GM12878 (cell line): Measurements from ENCODE around the gene ENOX2. TPM values are rescaled to one million over a fixed set of nuclear protein-coding genes. Genes with fewer than 3 reads are reported as not detected.

ENCODE experiments used
- ATAC-seq: fragments of 200-7000 bp; cut with Tn5 transposase; 3 replicates; pipeline ENCODE4 v1.9.1; 2020; ENCODE audit warnings: mild to moderate bottlenecking, moderate library complexity
- BruUV-seq: library from RNA; stranded (reverse); fragments of 400-500 nt; replicated peaks from 2 replicates; lab custom pipeline; 2021; lab: Mats Ljungman, UMichigan
- CTCF ChIA-PET: fragments of 300-600 bp; sonication (Branson Sonifier 250); formaldehyde crosslinking; extraction: SDS; loops from one replicate; lab custom pipeline; 2021; ENCODE audit warnings: inconsistent platforms; lab: Yijun Ruan, JAX
- POLR2A ChIA-PET: fragments of 350-600 bp; formaldehyde crosslinking; extraction: SDS; loops from one replicate; lab custom pipeline; 2021; ENCODE audit warnings: inconsistent platforms; lab: Charles Lee
- RAD21 ChIA-PET: fragments of 300-600 bp; sonication (Branson Sonifier 250); formaldehyde crosslinking; loops from one replicate; lab custom pipeline; 2023; ENCODE audit warnings: antibody characterized with exemption; ENCODE audit not compliant: unreplicated experiment; lab: Charles Lee
- SMC1A ChIA-PET: fragments of 300-600 bp; sonication (Branson Sonifier 250); formaldehyde crosslinking; loops from one replicate; lab custom pipeline; 2023; ENCODE audit not compliant: unreplicated experiment, uncharacterized antibody; lab: Charles Lee
- DNase-seq: peaks from one replicate; pipeline ENCODE4 v3.0.0-alpha.2; 2011; ENCODE audit warnings: low read depth, low spot score
- FAIRE-seq: peaks from 3 replicates; lab custom pipeline; 2011; peaks lifted over from hg19 to GRCh38; lab: Jason Lieb, UNC
- H2AFZ ChIP-seq: 2 replicates; pipeline ENCODE4 v1.6.0; 2011; ENCODE audit warnings: low read depth, low read length, control low read depth; ENCODE audit not compliant: control insufficient read depth
- H3K27ac ChIP-seq: 2 replicates; pipeline ENCODE4 v1.5.1; 2011; ENCODE audit warnings: control low read depth; ENCODE audit not compliant: control insufficient read depth, insufficient read depth
- H3K27me3 ChIP-seq, 2 experiments: replicated peaks in 1 of 2; 2 replicates each; pipeline versions ENCODE4 v1.6.0 to v1.6.1; 2011; ENCODE audit warnings: low read length in 1 of 2; ENCODE audit not compliant: control insufficient read depth in 2 of 2, insufficient read depth in 2 of 2
- H3K36me3 ChIP-seq, 2 experiments: 2 replicates each; pipeline ENCODE4 v1.5.1; 2011; ENCODE audit warnings: low read length in 1 of 2; ENCODE audit not compliant: control insufficient read depth in 2 of 2, insufficient read depth in 2 of 2
- H3K4me1 ChIP-seq: 2 replicates; pipeline ENCODE4 v1.6.1; 2011; ENCODE audit warnings: mild to moderate bottlenecking, low read length, moderate library complexity, mixed read lengths; ENCODE audit not compliant: control insufficient read depth, insufficient read depth
- H3K4me2 ChIP-seq: 2 replicates; pipeline ENCODE4 v1.6.0; 2011; ENCODE audit warnings: control low read depth; ENCODE audit not compliant: control insufficient read depth, insufficient read depth
- H3K4me3 ChIP-seq: fragments of 200-600 bp; sonication (generic); 2 replicates; pipeline ENCODE4 v1.5.1; 2016
- H3K79me2 ChIP-seq: 2 replicates; pipeline ENCODE4 v1.6.0; 2011; ENCODE audit warnings: low read length; ENCODE audit not compliant: control insufficient read depth, insufficient read depth
- H3K9ac ChIP-seq: 2 replicates; pipeline ENCODE4 v1.8.0; 2011; ENCODE audit warnings: low read length, control low read depth, mixed read lengths; ENCODE audit not compliant: control insufficient read depth, insufficient read depth
- H3K9me3 ChIP-seq: replicated peaks from 3 replicates; pipeline ENCODE4 v1.5.1; 2011; ENCODE audit warnings: mild to moderate bottlenecking, low read length; ENCODE audit not compliant: control insufficient read depth, insufficient read depth
- H4K20me1 ChIP-seq: 2 replicates; pipeline ENCODE4 v1.6.0; 2011; ENCODE audit not compliant: control insufficient read depth, insufficient read depth
- EP300 ChIP-seq, 2 experiments: fragments of 150-350 bp in 1 of 2; IDR thresholded peaks; 2 replicates each; pipeline ENCODE4 v1.6.1; 2011 to 2012; ENCODE audit warnings: low read depth in 2 of 2, low read length in 2 of 2, borderline replicate concordance in 1 of 2, improper control_type of control experiment in 1 of 2, inconsistent platforms in 1 of 2; ENCODE audit not compliant: control insufficient read depth in 1 of 2
- NFYB ChIP-seq: IDR thresholded peaks from 2 replicates; pipeline ENCODE4 v1.6.1; 2011; ENCODE audit warnings: low read depth, mild to moderate bottlenecking, low read length, improper control_type of control experiment, moderate library complexity; ENCODE audit not compliant: insufficient read depth
- RAD51 ChIP-seq: fragments of 450-650 bp; IDR thresholded peaks from 2 replicates; pipeline ENCODE4 v1.6.1; 2016; ENCODE audit warnings: moderate library complexity, mild to moderate bottlenecking, inconsistent platforms
- TCF3 ChIP-seq: IDR thresholded peaks from 2 replicates; pipeline ENCODE4 v1.6.1; 2012; ENCODE audit warnings: low read depth, mild to moderate bottlenecking, low read length, borderline replicate concordance; ENCODE audit not compliant: insufficient read depth
- WGBS: methylation state at CpG from one replicate; pipeline ENCODE4 v1.1.6; 2016; ENCODE audit warnings: low lambda C conversion rate; ENCODE audit not compliant: insufficient replicate concordance, insufficient coverage; ENCODE audit errors: missing lambda C conversion rate; 5-methylcytosine and 5-hydroxymethylcytosine counted together
- in situ Hi-C: fragments of 300-500 bp; cut with MboI; formaldehyde crosslinking; loops from 9 replicates; pipeline ENCODE4 v1.14.3; 2018; ENCODE audit warnings: mixed read lengths
- intact Hi-C: fragments of 100-400 bp; cut with micrococcal nuclease; formaldehyde crosslinking; loops from one replicate; pipeline ENCODE4 v1.14.2; 2022; ENCODE audit not compliant: unreplicated experiment
- polyA plus RNA-seq, 11 experiments: library from polyadenylated mRNA; depleted of rRNA in 4 of 11; unstranded in 6 of 11; stranded (reverse) in 5 of 11; fragments of >200 nt; fragmentation: Nextera tagmentation in 4 of 11; fragmentation: Illumina TruSeq in 1 of 11; extraction: Ambion mirVana in 4 of 11; extraction: Trizol in 1 of 11; gene quantifications; 1 replicate in 1 of 11; 2 replicates in 10 of 11; pipeline versions ENCODE4 v1.2.1 to v1.2.3, GENCODE V29; 2011 to 2016; ENCODE audit warnings: inconsistent platforms in 2 of 11, missing spikeins in 2 of 11, low read depth in 1 of 11
- total RNA-seq, 4 experiments: library from RNA; depleted of rRNA in 3 of 4; stranded (reverse); fragments of >200 nt in 3 of 4; fragmentation: Illumina TruSeq in 1 of 4; extraction: Trizol in 1 of 4; gene quantifications; 2 replicates each; pipeline versions ENCODE4 v1.2.1 to v1.2.3, GENCODE V29; 2013 to 2021
- TF ChIP-seq, protein P1 (sequence below): IDR thresholded peaks from 2 replicates; pipeline ENCODE4 v1.6.1; 2012; ENCODE audit warnings: low read length, inconsistent platforms

Gene ENOX2
- total and polyA plus RNA-seq, 10 of the 15 experiments (the other 5 are each of a cell fraction or from before 2014, with no cell fraction given) = 3.2 to 13.0 (median 7.7) TPM

DNA sequence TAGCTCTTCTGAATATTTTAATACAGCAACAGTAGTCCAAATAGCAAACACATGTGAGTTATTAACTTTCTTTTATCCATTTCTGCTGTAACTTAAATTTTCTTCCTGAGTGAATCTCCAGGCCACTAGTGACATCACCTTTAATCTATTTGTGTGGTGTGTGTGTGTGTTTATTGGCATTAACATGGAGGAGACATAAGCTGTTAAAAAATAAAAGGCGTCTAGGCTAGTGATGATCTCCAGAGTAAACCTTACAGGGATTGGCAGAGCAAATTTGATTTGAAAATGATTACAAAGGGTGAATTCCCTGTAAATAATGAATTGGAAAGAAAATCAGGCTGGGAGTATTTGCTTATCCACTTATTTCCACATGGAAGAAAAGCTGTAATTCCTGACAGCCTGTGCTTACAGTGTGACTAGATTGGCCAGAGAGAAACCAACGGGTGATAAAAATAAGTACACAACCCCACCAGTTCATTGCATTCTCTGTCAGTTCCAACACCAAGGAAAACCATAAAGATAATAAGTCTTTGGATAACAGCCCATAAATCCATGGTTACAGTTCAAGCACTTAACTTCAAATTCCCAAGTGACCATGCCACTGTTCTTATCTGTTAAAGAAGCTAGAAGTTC, 186.1 kb downstream of the ENOX2 start (continued):
- TF ChIP-seq, protein P1, sequence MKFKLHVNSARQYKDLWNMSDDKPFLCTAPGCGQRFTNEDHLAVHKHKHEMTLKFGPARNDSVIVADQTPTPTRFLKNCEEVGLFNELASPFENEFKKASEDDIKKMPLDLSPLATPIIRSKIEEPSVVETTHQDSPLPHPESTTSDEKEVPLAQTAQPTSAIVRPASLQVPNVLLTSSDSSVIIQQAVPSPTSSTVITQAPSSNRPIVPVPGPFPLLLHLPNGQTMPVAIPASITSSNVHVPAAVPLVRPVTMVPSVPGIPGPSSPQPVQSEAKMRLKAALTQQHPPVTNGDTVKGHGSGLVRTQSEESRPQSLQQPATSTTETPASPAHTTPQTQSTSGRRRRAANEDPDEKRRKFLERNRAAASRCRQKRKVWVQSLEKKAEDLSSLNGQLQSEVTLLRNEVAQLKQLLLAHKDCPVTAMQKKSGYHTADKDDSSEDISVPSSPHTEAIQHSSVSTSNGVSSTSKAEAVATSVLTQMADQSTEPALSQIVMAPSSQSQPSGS = no peak
- no peak for TF ChIP-seq NFYB
- TF ChIP-seq, all 136 proteins: peak for 0

DNA sequence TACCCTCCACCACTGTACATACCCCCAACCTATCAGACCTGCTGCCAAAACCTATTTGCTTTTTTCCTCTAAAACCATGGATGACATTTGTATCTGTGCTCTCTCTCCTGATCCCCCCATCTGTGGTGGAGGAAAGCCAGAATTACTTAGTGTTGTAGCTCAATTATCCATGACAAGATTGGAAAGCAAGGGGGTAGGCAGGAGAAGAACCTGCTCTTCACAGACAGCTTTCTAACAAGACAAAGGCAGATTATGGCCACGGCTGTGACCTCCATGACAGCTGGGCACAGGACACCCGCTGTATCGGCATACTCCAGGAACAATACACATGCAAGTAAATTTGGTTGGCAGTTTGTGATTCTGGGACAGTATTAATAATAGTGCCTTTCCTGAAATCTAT, 186.7 kb downstream of the ENOX2 start:
- Histone ChIP-seq H3K4me1 (no peaks in the 10 kb centered on the region), H3K4me3 (no peak overlapping the region), H3K27ac (no peak overlapping the region), H3K36me3 (no peaks in the 10 kb centered on the region), H3K4me2 (no peak overlapping the region), H3K9ac (no peak overlapping the region), H3K9me3 (no peaks in the 10 kb centered on the region), H3K79me2 (no peaks in the 10 kb centered on the region), H2AFZ (no peak overlapping the region), H3K27me3 (no peaks in the 10 kb centered on the region), H4K20me1 (no peaks in the 10 kb centered on the region)
- no peak for DNase-seq
- 72% methylated on average over 3 of the region's 3 CpGs for WGBS
- TF ChIP-seq RAD51 = no peak
- no peak for TF ChIP-seq TCF3
- no peak for TF ChIP-seq NFYB
- TF ChIP-seq EP300 (IDR thresholded peaks at IDR 0.05; ENCODE audit: borderline replicate concordance in 1 of 2, control insufficient read depth in 1 of 2, low read depth in 2 of 2, low read length in 2 of 2) = no peak
- ChIA-PET POLR2A (interaction anchor here (0.5 kb wide), 1 partner anchor 511 kb away, joined by 5 read pairs; no protein-coding TSS in a partner anchor), RAD21 (no interaction called here), CTCF (interaction anchor here (0.7 kb wide), 1 partner anchor 10 kb away, joined by 3 read pairs; no protein-coding TSS in a partner anchor), SMC1A (interaction anchor here (0.9 to 1.4 kb wide), 2 partner anchors 23 to 40 kb away, joined by 3 to 4 read pairs; no protein-coding TSS in a partner anchor)
- no peak for ATAC-seq
- FAIRE-seq = no peak
- in situ Hi-C loops (no loop called here), intact Hi-C loops (no loop called here)
- no TSS peak for BruUV-seq
